GM11168 (cell line): ENCODE measurements around the gene CEP112.

Experiments used
- in situ Hi-C: fragments of 300-500 bp; cut with MboI; formaldehyde crosslinking; loops from one replicate; pipeline ENCODE4 v1.12.0; 2022; ENCODE audit warnings: low sequenced_read_pairs; ENCODE audit not compliant: unreplicated experiment

The CEP112 gene

DNA sequence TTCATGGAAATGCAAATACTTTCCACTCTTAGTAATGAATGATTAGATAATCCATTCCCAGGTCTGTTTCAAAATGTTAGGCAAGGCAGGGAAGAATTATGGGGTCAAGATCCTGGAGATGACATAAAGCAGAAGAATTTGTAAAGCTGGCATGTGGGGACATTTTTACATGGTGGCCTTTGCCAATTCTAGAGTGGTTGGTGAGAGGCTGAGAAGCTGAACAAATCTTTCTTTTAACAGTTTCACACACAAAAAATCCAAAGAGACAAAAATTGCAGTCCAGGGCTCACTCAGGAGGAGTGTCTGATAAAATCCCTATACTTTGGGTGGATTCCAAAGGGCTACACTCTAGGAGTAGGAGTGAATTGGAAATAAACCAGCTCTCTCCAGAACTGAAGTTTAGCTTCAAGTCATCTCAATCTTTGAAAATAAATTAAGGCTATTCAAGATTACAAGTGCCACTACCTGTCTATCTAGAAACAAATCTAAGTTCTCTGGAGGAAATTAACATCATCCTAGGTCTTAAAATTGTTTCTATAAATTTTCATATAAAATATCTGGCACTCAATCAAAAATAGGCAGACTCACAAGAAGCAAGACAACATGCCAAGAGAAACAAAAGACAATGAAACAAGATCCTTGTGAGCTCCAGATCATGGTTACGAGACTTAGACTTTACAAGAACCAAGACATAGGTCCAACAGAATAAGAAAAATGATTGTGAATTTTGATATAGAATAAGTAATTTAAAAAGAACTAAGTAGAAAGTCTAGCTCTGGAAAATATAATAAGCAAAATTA is 517.5 kb downstream of the CEP112 start:
- in situ Hi-C loops = no loop called here

GRCh38 chr17:65670667-65671371 is 521.1 kb downstream of the CEP112 start:
- in situ Hi-C loops = no loop called here

GRCh38 chr17:65668211-65668610 is 523.7 kb downstream of the CEP112 start:
- in situ Hi-C loops = no loop called here

GRCh38 chr17:65667656-65668055 is 524.3 kb downstream of the CEP112 start:
- in situ Hi-C loops = no loop called here

GRCh38 chr17:65666876-65667321 is 525.0 kb downstream of the CEP112 start:
- in situ Hi-C loops = no loop called here

GRCh38 chr17:65665966-65666365 is 526.0 kb downstream of the CEP112 start:
- in situ Hi-C loops = no loop called here

DNA sequence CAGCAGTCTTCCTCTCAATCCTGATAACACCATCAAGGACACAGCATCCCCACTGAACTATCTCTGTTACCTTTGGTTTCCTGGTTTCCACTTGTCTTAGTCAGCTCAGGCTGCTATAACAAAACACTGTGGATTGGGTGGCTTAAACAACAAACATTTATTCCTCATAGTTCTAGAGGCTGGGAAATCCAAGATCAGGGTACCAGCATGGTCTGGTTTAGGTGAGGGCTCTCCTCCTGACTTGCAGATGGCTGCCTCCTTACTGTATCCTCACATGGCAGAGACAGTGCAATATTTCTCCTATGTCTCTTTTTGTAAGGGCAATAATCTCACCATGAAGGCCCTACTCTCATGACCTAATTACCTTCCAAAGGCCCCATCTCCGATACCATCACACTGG is 527.2 kb downstream of the CEP112 start:
- in situ Hi-C loops = no loop called here

DNA sequence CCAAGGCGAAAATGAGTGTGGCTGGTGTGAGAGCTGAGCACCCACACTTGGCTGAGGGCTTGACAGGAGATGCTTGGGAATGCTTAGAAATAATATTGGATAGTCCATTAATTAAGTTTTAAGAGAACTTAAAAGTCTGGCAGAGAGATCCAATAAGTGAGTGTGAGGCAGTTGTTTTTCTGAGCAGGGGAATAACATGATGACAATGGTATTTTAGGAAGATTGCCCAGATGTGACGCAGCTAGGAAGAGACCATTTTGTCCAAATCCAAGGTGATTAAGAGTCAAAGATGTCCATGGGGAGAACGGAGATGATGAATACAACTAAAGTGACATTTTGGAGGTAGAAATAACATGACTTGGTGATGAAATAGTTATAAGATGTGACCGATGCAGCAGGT is 527.7 kb downstream of the CEP112 start:
- in situ Hi-C loops = no loop called here

DNA sequence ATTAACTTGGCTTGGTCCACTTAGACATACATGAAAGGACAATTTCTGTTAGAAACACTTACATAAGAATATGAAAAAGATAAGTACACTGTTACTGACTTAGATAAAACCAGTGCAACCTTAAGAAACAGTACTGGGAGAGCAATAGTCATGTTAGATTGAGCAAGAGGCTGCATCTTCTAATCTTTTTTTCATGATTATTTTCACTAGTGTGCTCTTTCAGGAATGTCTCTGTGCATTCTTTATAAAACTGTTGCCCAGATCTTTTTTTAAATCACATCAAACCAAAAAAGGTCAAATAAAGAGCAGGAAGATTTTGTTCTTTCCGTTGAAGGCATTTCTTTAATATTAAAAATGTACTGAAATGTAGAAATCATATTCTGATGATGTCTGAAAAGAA is 529.7 kb downstream of the CEP112 start:
- in situ Hi-C loops = no loop called here

GRCh38 chr17:65660947-65661346 is 531.0 kb downstream of the CEP112 start:
- in situ Hi-C loops = no loop called here

GRCh38 chr17:65660078-65660477 is 531.9 kb downstream of the CEP112 start:
- in situ Hi-C loops = no loop called here

DNA sequence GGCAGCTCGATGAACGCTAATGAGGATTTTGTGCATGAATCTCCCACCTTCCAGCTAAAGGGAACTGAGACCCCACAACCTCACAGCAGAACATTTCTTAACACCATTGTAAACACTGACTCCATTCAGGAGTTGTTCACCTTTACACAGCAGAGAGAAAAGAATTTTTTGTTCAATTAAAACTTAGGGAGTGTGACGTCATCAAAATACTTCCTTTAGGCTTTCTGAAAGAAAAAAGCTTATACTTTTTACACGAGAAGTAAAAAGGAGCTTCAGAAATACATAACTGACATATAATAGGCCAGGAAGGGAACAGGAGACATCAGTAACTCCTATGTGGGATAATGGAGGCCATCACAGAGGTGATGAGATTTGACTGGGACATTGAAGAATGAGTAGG is 532.4 kb downstream of the CEP112 start:
- in situ Hi-C loops = no loop called here

GRCh38 chr17:65657251-65657828 is 534.6 kb downstream of the CEP112 start:
- in situ Hi-C loops = no loop called here

DNA sequence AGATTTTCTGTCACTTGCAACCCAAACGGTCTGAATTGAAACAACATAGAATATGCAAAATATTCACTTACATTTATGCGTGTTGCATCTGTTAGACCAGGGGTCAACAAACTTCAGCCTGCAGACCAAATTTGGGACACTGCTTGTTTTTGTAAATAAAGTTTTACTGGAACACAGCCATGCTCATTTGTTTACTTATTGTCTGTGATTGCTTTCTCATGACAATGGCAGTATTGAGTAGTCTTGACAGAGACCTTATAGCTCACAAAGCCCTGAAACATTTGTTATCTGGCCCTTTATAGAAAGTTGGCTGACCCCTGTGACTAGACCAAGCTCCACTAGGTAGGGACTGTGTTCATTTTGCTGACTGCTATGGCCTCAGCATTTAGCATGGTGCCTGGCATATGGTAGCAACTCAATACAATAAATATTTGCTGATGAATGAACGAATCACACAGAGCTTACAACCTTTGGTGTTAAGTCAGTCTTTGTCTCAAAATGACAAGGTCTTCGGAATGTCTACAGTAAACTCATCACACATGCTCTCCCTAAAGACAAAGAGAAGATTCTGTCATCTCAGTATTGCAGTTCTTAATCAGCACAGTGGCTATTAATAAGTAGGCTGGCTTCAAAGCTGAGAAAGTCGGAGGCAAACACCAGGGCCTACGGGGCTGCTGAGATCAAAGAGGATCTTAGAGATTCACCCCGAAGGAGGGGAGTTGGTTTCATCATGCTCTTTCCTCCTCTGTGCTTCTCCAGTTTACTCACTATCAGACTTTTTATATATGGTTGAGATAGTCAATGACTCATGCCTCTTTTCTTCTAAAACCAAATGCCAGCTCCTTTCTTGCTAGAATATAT is 535.3 kb downstream of the CEP112 start:
- in situ Hi-C loops = no loop called here

DNA sequence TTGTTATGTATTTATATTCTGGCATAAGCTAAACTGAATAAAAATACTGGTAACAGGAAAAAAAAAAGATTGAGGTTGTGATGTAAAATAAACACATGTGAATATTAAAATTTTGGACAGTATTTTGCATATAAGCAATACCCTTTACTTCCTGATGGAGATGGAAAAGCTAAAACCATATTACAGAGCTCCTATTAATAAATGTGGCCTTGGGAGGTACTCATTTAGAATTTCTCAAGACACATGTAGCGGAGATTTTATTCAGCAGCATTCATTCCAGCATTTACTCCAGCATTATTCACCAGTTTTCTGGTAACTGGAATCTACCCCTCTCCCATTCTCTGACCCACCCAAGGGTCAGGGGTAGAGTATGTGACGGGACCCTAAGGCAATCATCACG is 536.2 kb downstream of the CEP112 start:
- in situ Hi-C loops = no loop called here

- in situ Hi-C loops = no loop called here
These were observed 547.4 kb downstream of the CEP112 start for GRCh38 chr17:65644545-65644944.

DNA sequence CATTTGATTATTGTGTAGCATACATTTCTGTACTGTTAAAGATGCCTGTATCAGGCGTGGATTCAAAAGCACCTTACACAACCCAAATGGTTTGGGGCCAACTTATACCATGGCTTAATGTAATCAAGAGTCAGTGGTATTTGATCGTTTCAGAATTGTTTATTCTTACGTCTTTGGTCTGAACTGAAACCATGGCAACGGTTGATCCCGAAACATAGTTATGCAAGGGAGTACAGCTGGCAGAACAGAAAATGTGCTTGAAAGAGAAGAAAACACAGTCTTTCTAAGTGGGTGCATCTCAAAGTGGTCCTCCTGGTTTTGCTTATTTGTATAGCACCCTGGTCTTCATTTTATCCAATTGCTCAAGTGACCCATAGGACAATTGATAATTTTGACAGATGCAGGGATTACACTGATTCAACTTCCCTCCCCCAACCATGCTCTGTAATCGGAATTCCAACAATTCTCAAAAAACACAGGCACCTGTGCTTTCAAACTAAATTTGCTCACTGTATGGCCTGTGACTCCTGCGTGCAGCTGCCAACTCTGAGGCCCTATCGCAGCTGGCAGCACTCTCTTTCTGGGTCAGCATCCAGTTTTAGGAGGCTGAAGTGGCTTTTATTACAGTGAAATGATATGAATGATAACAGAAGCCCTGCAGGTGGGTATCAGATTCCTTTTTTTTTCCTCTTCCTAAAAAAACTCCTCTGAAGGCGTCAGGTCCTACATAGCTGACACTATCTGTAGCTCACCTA is 553.5 kb downstream of the CEP112 start:
- in situ Hi-C loops = no loop called here

DNA sequence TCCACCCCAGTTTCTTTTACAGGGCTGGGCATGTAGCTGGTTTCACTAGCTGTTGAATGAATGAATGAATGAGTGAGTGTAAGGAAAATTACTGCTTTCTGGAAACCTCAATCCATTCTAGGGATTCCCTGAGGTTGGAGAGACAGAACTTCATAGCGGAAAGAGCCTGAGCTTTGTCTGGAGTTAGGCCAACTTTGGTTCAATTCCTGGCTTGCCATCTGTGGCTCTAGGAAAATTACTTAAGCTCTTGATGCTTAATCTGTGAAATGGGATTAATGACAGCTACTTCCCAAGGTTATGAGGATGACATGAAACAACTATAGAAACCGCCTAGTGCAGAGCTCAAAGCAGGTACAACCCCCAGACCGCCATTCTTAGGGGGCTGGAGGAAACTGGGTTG is 554.1 kb downstream of the CEP112 start:
- in situ Hi-C loops = no loop called here

DNA sequence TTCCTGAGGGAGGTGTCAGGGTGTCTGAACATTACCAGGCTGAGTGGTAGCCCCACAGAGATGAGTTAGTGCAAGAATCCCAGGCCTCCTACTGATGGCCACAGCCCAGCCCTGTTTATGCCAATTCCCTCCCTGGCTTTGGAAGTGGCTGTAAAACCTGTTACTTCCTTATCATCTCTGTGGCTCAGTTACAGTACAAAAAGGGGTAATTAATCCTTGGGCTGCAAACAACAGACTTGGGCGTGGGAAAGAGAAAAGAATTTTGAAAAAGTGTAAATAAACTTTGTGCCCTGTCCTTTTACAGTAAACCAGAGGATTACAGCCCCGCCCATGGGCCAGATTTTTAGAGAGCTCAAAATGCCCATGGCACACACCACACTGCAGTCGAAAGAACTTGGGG is 557.4 kb downstream of the CEP112 start:
- in situ Hi-C loops = no loop called here

DNA sequence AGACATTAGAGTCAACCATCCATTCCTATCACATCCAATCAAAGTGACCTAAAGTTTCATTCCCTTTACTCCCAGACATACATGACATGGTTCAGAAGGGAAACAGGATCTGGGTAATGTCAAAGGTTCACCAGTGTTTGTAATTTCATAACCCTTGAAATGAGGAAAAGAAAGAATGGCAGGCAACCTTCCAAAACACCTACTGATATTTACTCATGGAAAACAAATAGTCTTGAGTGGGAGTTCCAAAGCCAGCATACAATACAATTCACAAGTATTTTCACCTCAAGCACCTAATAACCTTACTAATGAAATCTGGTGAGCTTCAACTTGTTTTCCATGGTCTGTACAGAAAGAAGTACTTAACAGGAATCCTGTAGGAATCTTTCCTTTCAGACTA is 557.9 kb downstream of the CEP112 start:
- in situ Hi-C loops = no loop called here
